Kidney capillary endothelial cell (primary cell): ENCODE data around the gene TMEM170A.
"Not testable (repeated sequence)": the region's sequence is repeated elsewhere in the genome, so short reads cannot be mapped to it uniquely, and the experiment has no call there.

Source experiments
- DNase-seq: peaks from one replicate; pipeline ENCODE4 v3.0.0-alpha.2; 2018; ENCODE audit warnings: low spot score

The TMEM170A gene

DNA sequence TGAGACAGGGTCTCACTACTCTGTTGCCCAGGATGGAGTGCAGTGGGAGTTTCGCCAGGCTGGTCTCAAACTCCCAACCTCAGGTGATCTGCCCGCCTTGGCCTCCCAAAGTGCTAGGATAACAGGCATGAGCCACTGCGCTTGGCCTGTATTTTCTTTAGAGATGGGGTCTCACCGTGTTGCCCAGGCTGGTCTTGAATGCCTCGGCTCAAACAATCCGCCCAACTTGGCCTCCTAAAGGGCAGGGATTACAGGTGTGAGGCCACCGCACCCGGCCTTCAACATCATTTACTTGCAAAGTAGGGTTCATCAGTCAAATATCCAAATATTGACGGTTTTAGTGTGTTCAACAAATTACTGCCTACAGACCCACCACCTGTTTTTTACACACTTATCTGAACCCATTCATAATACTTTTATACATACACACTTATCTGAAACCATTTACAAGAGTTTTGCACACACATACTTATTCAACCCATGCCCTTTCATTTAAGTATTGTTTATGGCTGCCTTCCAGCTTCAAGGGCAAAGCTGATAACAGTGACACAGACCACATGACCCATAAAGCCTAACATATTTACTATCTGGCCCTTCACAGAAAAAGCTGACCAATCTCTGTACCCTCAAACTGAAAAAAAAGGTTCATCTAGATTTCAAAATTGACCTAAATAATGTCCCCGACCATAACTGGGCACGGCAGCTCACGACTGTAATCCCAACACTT lies 11.9 kb downstream of the TMEM170A start:
- no peak for DNase-seq

DNA sequence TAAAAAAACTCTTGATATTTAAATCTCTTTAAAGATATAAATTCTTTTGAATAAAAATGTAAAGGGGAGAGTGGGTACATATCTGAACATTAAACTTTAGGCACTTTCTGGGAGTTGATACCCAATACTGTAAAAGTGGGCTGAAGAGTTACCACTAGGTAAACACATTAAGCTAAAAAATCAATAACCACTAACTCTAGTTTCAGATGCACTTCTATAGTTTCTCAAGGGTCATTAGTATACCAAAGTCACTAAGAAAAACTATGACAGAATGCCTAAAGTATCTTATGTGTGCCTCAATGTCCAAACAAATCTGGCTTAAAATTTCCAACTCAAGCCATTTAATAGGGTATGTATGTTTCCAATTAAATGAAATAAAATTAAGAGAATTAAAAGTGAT lies 18.1 kb downstream of the TMEM170A start:
- no peak for DNase-seq

DNA sequence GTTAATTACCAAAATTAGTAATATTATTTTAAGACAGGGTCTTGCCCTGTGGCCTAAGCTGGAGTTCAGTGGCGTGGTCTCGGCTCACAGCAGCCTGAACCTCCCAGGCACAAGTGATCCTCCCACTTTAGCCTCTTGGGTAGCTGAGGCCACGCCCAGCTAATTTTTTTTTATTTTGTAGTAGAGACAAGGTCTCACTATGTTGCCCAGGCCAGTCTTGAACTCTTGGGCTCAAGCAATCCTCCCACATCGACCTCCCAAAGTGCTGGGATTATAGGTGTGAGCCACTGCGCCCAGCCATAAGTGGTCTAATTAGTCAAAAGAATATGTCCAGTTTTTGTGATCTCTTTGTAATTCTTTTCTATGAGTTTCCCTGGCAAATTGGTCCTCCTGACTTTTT lies 19.2 kb downstream of the TMEM170A start:
- DNase-seq, result no peak

DNA sequence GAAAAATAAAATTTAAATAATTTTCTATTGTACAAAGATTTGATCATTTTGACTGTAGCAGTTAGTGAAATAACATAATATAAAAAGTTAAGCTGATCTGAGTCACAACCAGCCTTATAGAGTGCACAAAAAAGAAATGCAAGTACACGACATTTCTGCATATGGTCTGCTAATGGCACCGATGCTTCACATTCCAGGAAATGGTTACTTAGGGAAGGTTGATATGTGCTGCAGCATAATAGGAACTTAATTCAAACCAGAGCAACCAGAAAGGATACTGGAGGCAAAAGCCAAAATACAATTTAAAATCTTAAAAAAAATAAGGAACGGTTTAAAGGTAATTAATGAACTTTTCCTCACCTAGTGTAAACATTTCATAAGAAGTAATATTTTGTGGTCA lies 21.2 kb downstream of the TMEM170A start:
- no peak for DNase-seq

DNA sequence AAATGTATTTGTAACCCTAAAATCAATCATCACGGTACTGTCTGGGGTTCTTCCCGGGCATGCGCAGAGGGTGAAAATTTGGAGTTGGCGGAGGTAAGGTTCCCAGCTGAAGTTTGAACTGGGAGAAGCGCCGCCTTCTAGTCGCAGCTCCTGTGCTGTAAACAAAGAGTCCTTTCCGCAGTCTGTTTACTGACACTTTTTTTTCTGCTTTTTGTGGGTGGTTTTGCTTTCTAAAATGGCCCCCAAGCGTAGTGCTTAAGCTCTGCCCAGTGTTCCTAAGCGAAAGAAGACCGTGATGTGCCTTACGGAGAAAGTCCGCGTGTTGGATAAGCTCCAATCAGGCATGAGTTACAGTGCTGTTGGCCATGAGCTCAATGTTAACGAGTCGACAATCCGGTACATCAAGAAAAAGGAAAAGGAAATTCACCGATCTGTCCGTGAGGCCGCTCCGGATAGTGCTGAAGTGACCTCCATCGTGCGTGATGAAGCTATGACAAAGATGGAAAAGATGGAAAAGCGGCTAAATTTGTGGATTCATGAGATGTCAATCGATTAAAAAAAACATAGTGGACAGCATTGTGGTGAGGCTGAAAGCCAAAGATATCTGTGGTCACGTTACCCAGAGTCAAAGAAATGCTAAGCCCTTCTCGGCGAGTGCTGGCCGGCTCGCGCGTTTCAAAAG lies 30.6 kb downstream of the TMEM170A start:
- DNase-seq, result peak; percentile 87

DNA sequence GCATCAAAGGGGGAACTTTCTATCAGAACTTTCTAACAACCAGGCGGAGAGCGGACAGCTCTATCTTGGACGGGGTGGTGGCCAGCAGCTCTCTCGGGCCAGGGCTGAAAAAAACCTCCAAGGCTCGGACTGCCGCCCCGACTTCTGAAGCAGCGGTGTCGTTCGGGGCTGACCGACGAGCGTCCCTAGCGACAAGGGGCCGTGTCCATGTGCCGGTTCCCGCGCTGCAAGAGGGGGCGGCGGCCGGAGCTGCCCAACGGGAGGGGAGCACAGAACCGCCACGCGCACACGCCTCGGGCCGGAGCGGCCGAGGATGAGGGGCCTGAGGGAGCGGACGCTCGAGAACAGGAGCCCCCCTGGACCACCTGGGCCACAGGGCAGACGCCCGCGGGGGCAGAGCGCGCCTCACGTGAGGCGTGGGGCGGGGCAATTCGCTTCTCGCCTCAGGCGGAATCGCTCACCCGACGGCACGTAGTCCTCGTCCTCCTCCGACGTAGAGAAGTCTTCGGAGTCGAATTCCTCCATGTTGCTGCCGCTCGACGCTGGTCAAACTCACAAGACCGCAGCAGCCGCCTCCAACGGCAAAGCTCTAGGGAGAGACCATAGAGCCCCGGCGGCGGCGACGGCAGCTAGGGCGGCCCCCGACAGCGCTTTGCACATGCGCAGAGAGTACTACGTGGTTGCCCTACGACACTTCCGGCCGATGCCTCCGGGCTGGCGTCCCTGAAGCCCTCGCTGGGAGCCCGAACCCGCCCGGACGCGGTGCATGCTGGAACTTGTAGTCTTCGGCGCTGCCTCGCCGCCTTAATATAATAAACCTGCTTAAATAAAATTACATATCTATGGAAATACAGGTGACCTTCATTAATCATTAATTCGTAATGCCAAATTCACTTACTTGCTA lies 31.4 kb downstream of the TMEM170A start, which contains the start of gene CFDP1:
Gene CFDP1 (minus strand): TSS at position 676 of the 904 bp plus-strand sequence. CDS start 151 bp downstream, at position 525.
- peak; percentile 92 for DNase-seq

DNA sequence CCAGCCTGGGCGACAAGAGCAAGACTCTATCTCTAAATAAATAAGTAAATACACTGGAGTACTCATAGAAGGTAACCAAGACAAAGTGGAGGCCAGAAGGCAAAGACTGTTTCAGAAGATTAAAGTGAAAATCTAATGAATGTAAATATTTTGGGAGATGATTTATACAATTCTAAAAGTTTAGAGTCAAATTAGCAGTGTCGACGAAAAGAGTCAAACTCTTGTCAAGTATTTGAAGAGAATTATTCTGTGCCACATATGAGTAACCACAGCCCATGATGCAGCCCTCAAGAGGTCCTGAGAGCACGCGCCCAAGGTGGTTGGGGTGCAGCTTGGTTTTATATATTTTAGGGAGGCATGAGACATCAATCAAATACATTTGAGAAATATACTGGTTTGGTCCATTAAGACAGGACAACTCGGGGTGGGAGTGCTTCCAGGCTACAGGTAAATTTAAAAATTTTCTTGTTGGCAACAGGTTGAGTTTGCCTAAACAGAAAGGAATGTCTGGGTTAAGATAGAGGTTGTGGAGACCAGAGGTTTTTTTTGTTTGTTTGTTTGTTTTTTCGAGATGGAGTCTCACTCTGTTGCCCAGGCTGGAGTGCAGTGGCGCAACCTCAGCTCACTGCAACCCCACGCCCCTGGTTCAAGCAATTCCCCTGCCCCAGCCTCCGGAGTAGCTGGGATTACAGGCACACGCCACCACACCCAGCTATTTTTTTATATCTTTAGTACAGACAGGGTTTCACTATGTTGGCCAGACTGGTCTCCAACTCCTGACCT lies 34.7 kb downstream of the TMEM170A start:
- no peak for DNase-seq

DNA sequence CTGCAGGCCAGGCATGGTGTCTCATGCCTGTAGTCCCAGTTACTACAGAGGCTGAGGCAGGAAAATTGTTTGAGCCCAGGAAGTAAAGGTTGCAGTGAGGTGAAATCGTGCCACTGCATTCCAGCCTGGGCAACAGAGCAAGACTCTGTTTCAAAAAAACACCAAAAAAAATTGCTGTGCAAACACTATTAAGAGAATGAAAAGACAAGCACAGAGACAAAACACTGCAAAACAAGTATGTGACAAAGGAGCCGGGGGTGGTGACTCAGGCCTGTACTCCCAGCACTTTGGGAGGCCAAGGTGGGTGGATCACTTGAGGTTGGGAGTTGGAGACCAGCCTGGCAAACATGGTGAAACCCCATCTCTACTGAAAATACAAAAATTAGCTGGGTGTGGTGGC lies 38.0 kb downstream of the TMEM170A start:
- not testable (repeated sequence) for DNase-seq

DNA sequence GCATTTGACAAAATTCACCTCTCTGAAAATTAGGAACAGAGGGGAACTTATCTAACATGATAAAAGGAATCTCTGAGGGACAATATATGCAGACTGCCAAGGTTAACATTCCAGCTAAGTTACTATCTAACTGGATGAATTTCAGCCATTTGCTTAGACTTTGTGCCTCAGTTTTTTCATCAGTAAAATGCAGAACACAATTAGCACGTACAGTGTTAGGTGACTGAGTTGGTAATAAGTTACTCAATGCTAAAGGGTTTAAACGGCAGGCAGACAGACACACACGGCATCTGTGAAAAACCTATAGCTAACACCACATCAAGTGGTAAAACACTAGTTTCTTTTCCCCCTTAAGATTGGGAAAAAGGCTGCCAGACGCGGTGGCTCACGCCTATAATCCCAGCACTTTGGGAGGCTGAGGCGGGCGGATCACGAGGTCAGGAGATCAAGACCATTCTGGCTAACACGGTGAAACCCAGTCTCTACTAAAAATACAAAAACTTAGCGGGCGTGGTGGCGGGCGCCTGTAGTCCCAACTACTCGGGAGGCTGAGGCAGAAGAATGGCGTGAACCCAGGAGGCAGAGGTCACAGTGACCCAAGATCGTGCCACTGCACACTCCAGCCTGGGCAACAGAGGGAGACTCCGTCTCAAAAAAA lies 40.3 kb downstream of the TMEM170A start:
- DNase-seq, result not testable (repeated sequence)

DNA sequence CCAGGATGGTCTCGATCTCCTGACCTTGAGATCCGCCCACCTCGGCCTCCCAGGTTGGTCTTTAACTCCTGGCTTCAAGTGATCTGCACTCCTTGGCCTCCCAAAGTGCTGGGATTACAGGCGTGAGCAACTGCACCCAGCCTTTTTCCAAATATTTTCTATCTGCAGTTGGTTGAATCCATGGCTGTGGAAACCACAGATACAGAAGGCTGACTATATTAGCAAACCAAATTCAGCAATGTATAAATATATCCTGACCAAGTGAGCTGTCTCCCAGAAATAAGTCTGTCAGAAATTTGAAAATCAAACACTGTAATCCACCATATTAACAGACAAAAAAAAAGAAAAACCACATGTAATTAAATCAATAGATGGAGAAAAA lies 40.8 kb downstream of the TMEM170A start:
- no peak for DNase-seq

DNA sequence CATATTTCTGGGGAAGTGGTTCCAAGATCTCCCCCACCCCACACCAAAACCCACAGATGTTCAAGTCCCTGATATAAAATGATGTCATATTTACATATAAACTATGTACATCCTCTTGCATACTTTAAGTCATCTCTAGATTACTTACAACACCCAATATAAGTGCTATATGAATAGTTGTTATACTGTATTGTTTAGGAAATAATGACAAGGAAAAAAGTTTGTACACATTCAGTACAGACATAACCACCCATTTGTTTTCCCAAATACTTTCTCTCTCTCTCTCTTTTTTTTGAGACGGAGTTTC lies 42.7 kb downstream of the TMEM170A start:
- DNase-seq, result no peak

DNA sequence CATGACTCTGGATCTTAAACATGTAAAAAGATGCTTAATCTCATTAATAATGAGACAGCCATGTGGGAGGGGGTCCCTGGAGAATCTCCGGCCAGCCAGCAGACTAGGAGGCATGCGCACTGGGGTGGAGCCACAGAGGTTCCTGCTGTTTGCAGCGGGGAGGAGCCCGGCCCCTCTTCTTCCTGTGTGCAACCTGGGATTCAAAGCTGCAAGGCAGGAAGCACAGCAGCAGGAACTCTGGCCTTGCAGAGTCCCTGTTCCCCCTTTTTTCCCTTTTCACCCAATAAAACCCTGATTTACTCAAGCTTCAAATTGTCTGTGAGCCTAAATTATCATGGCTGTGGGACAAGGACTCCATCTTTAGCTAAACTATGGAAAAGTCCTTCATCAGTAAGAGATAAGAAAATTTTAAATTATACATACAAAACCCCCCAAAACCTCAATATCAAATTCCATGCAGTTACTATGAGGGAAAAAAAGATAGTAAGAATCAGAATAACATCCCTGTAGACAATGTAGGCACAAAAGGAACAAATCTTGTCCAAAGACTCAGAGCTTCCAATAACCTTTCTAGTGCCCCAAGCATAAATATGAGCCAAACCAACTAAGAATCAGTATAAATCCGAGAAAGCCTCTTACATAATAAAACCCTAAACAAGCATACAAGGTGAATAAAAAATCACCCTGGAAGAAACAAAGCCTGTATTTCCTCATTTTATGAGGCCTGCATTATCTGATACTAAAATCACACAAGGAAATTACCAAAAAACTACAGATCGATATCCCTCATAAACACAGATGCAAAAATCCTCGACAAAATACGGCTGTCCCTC lies 43.3 kb downstream of the TMEM170A start:
- peak; percentile 70 for DNase-seq

DNA sequence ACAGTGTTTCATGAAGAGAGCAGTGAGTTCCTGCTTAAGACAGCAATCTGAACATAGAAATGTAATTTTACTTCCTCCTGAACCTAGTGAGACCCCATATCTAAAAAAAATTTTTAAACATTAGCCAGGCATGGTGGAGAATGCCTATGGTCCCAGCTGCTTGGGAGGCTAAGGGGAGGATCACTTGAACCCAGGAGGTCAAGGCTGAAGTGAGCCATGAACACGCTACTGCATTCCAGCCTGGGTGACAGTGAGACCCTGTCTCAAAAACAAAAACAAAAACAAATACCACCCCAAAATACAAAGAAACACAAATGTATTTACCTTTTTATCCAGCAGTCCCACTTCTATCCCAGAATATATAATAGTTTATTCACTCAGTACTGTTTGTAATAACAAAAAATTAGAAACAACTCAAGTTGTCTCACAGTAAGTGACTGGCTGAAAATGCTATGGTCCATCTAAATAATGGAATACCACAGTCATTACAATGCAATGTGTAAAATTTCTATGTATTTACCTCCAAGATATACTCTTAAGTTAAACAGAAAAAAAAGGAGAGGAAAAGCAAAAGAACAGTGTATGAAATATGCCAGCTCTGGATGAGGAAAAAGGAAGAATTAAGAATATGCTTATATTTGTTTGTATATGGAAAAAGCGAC lies 47.5 kb downstream of the TMEM170A start:
- DNase-seq, result no peak

DNA sequence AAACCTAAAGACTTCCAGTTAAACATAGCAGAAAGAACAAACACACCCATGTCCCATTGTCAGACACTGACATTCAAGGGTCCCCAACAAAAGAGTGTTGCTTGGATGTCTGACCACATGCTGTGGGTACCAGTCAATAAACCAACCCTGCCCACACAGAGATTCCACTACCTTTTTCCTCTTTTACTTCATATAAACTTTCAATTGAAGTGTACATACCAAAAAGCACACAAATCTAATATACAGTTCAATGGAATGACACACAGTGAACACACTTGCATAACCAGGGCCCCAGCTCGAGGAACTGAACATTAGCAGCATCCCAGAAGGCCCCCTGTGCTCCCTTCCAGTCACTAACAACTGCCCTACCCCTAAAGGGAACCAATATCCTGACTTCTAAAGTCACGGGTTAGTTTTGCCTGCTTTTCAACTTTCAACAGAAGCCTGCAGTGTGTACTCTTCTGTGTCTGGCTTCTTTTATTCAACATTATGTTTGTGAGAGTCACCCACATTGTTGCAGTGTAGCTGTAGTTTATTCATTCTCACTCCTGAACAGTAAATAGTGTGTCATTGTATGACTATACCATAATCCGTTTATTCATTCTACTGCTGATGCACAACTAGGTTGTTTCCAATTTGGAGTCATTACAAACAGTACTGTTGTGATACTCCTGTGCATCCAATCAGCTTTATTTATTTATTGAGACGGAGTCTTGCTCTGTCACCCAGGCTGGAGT lies 49.2 kb downstream of the TMEM170A start:
- no peak for DNase-seq

DNA sequence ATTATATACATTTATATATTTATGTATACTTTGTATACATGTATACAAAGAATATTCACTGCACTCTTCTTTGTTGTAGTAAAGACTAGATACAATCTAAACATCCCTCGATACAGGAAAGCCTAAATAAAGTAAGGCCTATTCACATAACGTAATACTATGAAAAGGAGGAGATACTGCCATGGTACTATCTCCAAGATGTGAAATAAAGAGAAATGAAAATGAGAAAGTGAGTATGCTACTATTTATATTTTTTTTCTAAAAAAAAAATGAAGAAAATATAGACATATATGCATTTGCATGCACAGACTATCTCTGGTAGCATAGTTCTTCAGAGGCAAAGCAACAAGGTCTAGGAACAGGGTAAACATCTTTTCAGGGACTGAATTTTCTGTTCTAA lies 50.5 kb downstream of the TMEM170A start:
- DNase-seq, result no peak

DNA sequence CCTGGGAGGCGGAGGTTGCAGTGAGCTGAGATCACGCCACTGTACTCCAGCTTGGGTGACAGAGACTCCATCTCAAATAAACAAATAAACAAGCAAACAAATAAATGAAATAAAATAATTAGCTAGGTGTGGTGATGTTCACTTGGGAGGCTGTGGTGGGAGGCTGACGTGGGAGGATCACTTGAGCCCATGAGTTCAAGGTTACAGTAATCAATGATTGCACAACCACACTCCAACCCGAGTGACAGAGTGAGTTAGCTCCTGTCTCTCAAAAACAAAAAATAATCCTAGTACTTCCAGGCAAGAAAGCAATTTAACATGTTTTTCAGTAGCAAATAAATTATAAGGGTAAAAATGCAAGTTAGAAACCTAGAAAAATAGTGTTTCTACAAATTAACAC lies 57.5 kb downstream of the TMEM170A start:
- no peak for DNase-seq

DNA sequence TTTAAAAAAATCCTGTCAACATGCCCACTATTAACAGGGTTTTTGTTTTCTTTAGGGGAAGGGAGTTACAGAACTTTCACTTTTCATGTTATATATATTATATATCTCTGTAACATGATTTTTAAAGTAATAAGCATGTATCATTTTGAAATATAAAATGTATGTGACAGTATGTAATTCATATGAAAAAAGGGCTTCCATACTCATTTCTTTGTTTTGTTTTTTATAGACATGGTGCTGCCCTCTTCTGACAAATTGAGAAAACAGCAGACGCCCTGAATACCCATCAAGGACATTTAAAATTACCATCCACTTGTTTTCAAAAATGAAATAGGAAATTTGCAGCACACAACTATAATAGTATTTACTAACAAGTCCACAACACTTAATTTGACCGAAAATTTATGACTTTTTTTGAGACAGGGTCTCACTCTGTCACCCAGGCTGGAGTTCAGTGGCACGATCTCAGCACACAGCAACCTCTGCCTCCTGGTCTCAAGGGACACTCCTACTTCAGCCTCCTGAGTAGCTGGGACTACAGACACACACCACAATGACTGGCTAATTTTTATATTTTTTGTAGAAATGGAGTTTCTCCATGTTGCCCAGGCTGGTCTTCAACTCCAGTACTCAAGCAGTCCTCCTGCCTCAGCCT lies 61.5 kb downstream of the TMEM170A start:
- DNase-seq, result peak; percentile 71

DNA sequence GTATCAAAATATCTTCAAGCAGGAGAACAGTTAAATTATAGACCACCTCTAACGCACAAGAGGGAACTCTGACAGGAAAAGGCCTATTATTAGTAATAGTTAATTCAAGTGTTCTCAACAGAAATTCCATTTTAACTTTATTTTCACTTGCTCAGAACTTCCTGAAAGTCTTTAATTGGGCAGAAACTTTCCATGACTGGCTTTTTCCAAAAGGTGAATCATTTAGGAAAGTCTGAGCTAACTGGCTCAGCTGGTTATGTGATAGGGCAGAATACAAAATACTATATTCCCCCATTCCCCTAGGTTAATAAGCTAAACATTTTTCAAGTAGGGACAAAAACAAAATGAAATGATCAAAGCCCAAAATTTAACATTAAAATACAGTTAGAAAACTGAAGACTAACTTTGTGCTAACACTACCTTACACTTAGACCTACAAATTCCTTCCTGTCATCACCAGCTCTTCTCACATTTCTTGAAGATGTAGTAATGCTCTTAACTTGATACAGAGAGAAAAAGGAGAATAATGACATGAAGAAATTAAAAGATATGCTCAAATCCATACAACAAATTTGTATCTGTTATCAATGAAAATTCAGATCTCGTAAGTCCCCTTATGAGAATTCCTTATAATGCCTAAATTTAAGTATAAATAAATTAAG lies 62.2 kb downstream of the TMEM170A start:
- DNase-seq, result peak; percentile 91
